IMR-90 (cell line): ENCODE results near the gene FMN1. TPM values are rescaled to one million over a fixed set of nuclear protein-coding genes. Genes with fewer than 3 reads are reported as not detected.

ENCODE experiments used
- ATAC-seq: fragments of 200-7000 bp; cut with Tn5 transposase; 2 replicates; pipeline ENCODE4 v1.9.1; 2020; ENCODE audit warnings: low read depth, mild to moderate bottlenecking, moderate library complexity
- BruUV-seq: library from RNA; stranded (reverse); fragments of 400-500 nt; replicated peaks from 2 replicates; lab custom pipeline; 2021; lab: Mats Ljungman, UMichigan
- CTCF ChIA-PET: fragments of 300-600 bp; formaldehyde crosslinking; extraction: SDS; loops from one replicate; lab custom pipeline; 2021; ENCODE audit warnings: antibody characterized with exemption; lab: Yijun Ruan, JAX
- POLR2A ChIA-PET: fragments of 300-600 bp; sonication (Branson Sonifier 250); formaldehyde crosslinking; loops from one replicate; lab custom pipeline; 2022; ENCODE audit warnings: antibody characterized with exemption; ENCODE audit not compliant: unreplicated experiment; lab: Charles Lee
- DNase-seq: peaks from one replicate; pipeline ENCODE4 v3.0.0; 2013
- H2AFZ ChIP-seq: replicated peaks from 2 replicates; pipeline ENCODE3; 2013; ENCODE audit warnings: low read length, mild to moderate bottlenecking; ENCODE audit not compliant: poor library complexity
- H2AK5ac ChIP-seq: 2 replicates; pipeline ENCODE4 v1.6.1; 2013; ENCODE audit warnings: low read depth, low read length, inconsistent platforms
- H2AK9ac ChIP-seq: replicated peaks from 2 replicates; pipeline ENCODE3; 2013; ENCODE audit warnings: mild to moderate bottlenecking, low read depth, low read length, moderate library complexity; ENCODE audit not compliant: poor library complexity
- H2BK120ac ChIP-seq: 2 replicates; pipeline ENCODE4 v1.6.1; 2013; ENCODE audit warnings: low read depth, low read length, inconsistent platforms
- H2BK15ac ChIP-seq: 3 replicates; pipeline ENCODE4 v1.6.1; 2013; ENCODE audit warnings: low read depth, low read length, inconsistent platforms
- H2BK20ac ChIP-seq: 2 replicates; pipeline ENCODE4 v1.6.1; 2013; ENCODE audit warnings: low read depth, mild to moderate bottlenecking, inconsistent platforms, low read length, moderate library complexity
- H2BK5ac ChIP-seq: 2 replicates; pipeline ENCODE4 v1.6.1; 2013; ENCODE audit warnings: mild to moderate bottlenecking, low read depth, low read length, inconsistent platforms; ENCODE audit not compliant: poor library complexity, severe bottlenecking
- H3K14ac ChIP-seq: replicated peaks from 2 replicates; pipeline ENCODE4 v1.6.1; 2013; ENCODE audit warnings: low read depth, low read length, inconsistent platforms
- H3K18ac ChIP-seq: 2 replicates; pipeline ENCODE4 v1.6.1; 2013; ENCODE audit warnings: low read depth, low read length, control low read depth
- H3K23ac ChIP-seq: 2 replicates; pipeline ENCODE4 v1.6.1; 2013; ENCODE audit warnings: low read depth, low read length, inconsistent platforms
- H3K27ac ChIP-seq: 2 replicates; pipeline ENCODE4 v1.5.1; 2013; ENCODE audit warnings: mild to moderate bottlenecking, control low read depth, low read length; ENCODE audit not compliant: insufficient read depth
- H3K27me3 ChIP-seq: 2 replicates; pipeline ENCODE4 v1.6.1; 2013; ENCODE audit warnings: low read length; ENCODE audit not compliant: control insufficient read depth, insufficient read depth
- H3K36me3 ChIP-seq: 2 replicates; pipeline ENCODE4 v1.6.1; 2013; ENCODE audit warnings: low read length, mixed read lengths; ENCODE audit not compliant: control insufficient read depth, insufficient read depth
- H3K4ac ChIP-seq: 2 replicates; pipeline ENCODE4 v1.6.1; 2013; ENCODE audit warnings: low read depth, low read length, inconsistent platforms
- H3K4me1 ChIP-seq: 2 replicates; pipeline ENCODE4 v1.6.1; 2013; ENCODE audit warnings: low read length, mixed read lengths; ENCODE audit not compliant: control insufficient read depth, insufficient read depth
- H3K4me2 ChIP-seq: 2 replicates; pipeline ENCODE4 v1.6.1; 2013; ENCODE audit warnings: low read depth, mild to moderate bottlenecking, control low read depth, low read length, moderate library complexity
- H3K4me3 ChIP-seq: 2 replicates; pipeline ENCODE4 v1.5.1; 2013; ENCODE audit warnings: low read depth, mild to moderate bottlenecking, control low read depth, low read length, moderate library complexity; ENCODE audit not compliant: insufficient read depth
- H3K56ac ChIP-seq: 2 replicates; pipeline ENCODE4 v1.6.1; 2013; ENCODE audit warnings: low read length, inconsistent platforms; ENCODE audit not compliant: insufficient read depth; ENCODE audit errors: extremely low read depth
- H3K79me1 ChIP-seq, 2 experiments: 2 replicates each; pipeline ENCODE4 v1.6.1; 2013; ENCODE audit warnings: low read length in 2 of 2, inconsistent platforms in 1 of 2, low read depth in 1 of 2
- H3K9ac ChIP-seq: 2 replicates; pipeline ENCODE4 v1.6.1; 2013; ENCODE audit warnings: low read depth, low read length, control low read depth
- H3K9me1 ChIP-seq: 2 replicates; pipeline ENCODE4 v1.6.1; 2013; ENCODE audit warnings: low read length, inconsistent platforms; ENCODE audit not compliant: insufficient read depth
- H3K9me3 ChIP-seq: 2 replicates; pipeline ENCODE4 v1.6.1; 2013; ENCODE audit warnings: low read length; ENCODE audit not compliant: control insufficient read depth, insufficient read depth
- H4K20me1 ChIP-seq: 2 replicates; pipeline ENCODE4 v1.6.1; 2013; ENCODE audit warnings: low read length, inconsistent platforms; ENCODE audit not compliant: insufficient read depth
- H4K5ac ChIP-seq: 2 replicates; pipeline ENCODE4 v1.6.1; 2013; ENCODE audit warnings: mild to moderate bottlenecking, low read depth, low read length, control low read depth
- H4K8ac ChIP-seq, 2 experiments: 2 replicates each; pipeline ENCODE4 v1.6.1; 2013; ENCODE audit warnings: low read depth in 2 of 2, low read length in 2 of 2, control low read depth in 1 of 2, inconsistent platforms in 1 of 2
- H4K91ac ChIP-seq: 2 replicates; pipeline ENCODE4 v1.6.1; 2013; ENCODE audit warnings: low read depth, low read length, inconsistent platforms; ENCODE audit not compliant: insufficient read depth
- BHLHE40 ChIP-seq: fragments of 150-350 bp; IDR thresholded peaks from 2 replicates; pipeline ENCODE4 v1.6.1; 2016; ENCODE audit warnings: mild to moderate bottlenecking, low read depth, low read length
- CEBPB ChIP-seq: IDR thresholded peaks from 2 replicates; pipeline ENCODE4 v1.6.1; 2012; ENCODE audit warnings: low read depth, low read length, improper control_type of control experiment
- CHD1 ChIP-seq: IDR thresholded peaks from 2 replicates; pipeline ENCODE4 v1.6.1; 2012; ENCODE audit warnings: low read depth, low read length, improper control_type of control experiment
- CTCF ChIP-seq: conservative IDR thresholded peaks from 2 replicates; pipeline ENCODE4 v1.5.1; 2012; ENCODE audit warnings: mild to moderate bottlenecking, low read depth, low read length, improper control_type of control experiment
- FOS ChIP-seq: fragments of 150-350 bp; IDR thresholded peaks from 2 replicates; pipeline ENCODE4 v1.6.1; 2016; ENCODE audit warnings: low read depth, low read length
- MAFK ChIP-seq: IDR thresholded peaks from 2 replicates; pipeline ENCODE4 v1.6.1; 2012; ENCODE audit warnings: low read depth, low read length, improper control_type of control experiment
- MAZ ChIP-seq: IDR thresholded peaks from 2 replicates; pipeline ENCODE4 v1.6.1; 2012; ENCODE audit warnings: low read depth, mild to moderate bottlenecking, low read length, improper control_type of control experiment, moderate library complexity, borderline replicate concordance
- NFE2L2 ChIP-seq: fragments of 150-350 bp; IDR thresholded peaks from 2 replicates; pipeline ENCODE4 v1.6.1; 2016; ENCODE audit warnings: low read depth, mild to moderate bottlenecking, low read length
- POLR2A ChIP-seq: IDR thresholded peaks from 2 replicates; pipeline ENCODE4 v1.6.1; 2012; ENCODE audit warnings: mild to moderate bottlenecking, low read depth, low read length
- RAD21 ChIP-seq: IDR thresholded peaks from 2 replicates; pipeline ENCODE4 v1.6.1; 2012; ENCODE audit warnings: low read length, improper control_type of control experiment
- RCOR1 ChIP-seq: IDR thresholded peaks from 2 replicates; pipeline ENCODE4 v1.6.1; 2012; ENCODE audit warnings: mild to moderate bottlenecking, low read length, improper control_type of control experiment; ENCODE audit not compliant: insufficient replicate concordance
- RFX5 ChIP-seq: IDR thresholded peaks from 2 replicates; pipeline ENCODE4 v1.8.0; 2012; ENCODE audit warnings: low read depth, mild to moderate bottlenecking, low read length, moderate library complexity
- SMC3 ChIP-seq: fragments of 150-350 bp; IDR thresholded peaks from 2 replicates; pipeline ENCODE4 v1.6.1; 2016; ENCODE audit warnings: low read depth, mild to moderate bottlenecking, antibody characterized with exemption, low read length, moderate library complexity
- WGBS, 2 experiments: methylation state at CpG; one replicate each; pipeline versions ENCODE4 v1.1.5 to v1.1.7; 2013; ENCODE audit warnings: missing lambda C conversion rate in 2 of 2; ENCODE audit not compliant: insufficient read length in 1 of 2; ENCODE audit errors: extremely low coverage in 2 of 2; 5-methylcytosine and 5-hydroxymethylcytosine counted together
- dilution Hi-C: fragments of 300-500 bp; cut with HindIII; formaldehyde crosslinking; loops from one replicate; pipeline ENCODE4 v1.14.3; 2018; ENCODE audit warnings: low sequenced_read_pairs; ENCODE audit not compliant: unreplicated experiment
- in situ Hi-C: fragments of 300-500 bp; cut with MboI; formaldehyde crosslinking; loops from 3 replicates; pipeline ENCODE4 v1.14.3; 2019; ENCODE audit warnings: low sequenced_read_pairs, inconsistent platforms, mixed read lengths
- intact Hi-C: fragments of 100-400 bp; cut with micrococcal nuclease; formaldehyde crosslinking; loops from 2 replicates; pipeline ENCODE4 v1.10.0; 2022
- polyA plus RNA-seq, 3 experiments: library from polyadenylated mRNA; depleted of rRNA; stranded (reverse); fragments of >200 nt; gene quantifications; 2 replicates each; pipeline ENCODE4 v1.2.3, GENCODE V29; 2012; ENCODE audit warnings: low replicate concordance in 1 of 3
- total RNA-seq: library from RNA; depleted of rRNA; stranded (reverse); fragments of >200 nt; gene quantifications from 2 replicates; pipeline ENCODE4 v1.2.3, GENCODE V29; 2012
- TF ChIP-seq, protein P1 (sequence below): fragments of 150-350 bp; IDR thresholded peaks from 2 replicates; pipeline ENCODE4 v1.6.1; 2016; ENCODE audit warnings: low read depth, mild to moderate bottlenecking, low read length, moderate library complexity, borderline replicate concordance

Gene FMN1
- total and polyA plus RNA-seq, 2 of the 4 experiments (the other 2 are of a cell fraction), result 7.3 to 17.6 TPM

DNA sequence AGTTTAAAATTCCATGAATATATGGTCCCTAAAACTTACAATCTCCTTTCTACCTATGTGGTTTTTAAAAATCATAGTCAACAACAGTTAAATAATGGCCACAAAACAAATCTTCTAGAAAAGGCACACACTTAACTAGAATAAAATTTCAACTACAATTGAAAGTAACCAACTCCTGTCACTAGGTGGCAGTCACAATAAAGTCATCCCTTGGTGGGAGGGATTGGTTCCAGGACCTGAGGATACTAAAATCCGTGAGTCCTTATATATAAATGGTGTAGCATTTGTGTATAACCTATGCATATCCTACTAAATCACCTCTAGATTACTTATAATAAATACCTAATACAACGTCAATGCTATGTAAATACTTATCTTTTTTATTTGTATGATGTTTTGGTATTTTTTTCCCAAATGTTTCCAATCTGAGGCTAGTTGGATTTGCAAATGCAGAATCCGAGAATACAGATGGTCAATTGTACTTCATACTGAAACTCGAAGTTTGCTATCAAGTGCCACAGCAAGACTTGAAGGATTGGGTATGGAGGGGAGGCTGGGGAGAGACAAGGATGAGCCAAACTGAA is 172.6 kb downstream of the FMN1 start:
- ATAC-seq, result peak; percentile 77
- TF ChIP-seq CEBPB, result no peak
- no peak for TF ChIP-seq POLR2A
- no peak for TF ChIP-seq BHLHE40
- TF ChIP-seq RFX5, result no peak
- peak; percentile 64 for TF ChIP-seq SMC3
- no peak for TF ChIP-seq NFE2L2
- TF ChIP-seq RAD21, result peak; percentile 75
- TF ChIP-seq, protein P1, sequence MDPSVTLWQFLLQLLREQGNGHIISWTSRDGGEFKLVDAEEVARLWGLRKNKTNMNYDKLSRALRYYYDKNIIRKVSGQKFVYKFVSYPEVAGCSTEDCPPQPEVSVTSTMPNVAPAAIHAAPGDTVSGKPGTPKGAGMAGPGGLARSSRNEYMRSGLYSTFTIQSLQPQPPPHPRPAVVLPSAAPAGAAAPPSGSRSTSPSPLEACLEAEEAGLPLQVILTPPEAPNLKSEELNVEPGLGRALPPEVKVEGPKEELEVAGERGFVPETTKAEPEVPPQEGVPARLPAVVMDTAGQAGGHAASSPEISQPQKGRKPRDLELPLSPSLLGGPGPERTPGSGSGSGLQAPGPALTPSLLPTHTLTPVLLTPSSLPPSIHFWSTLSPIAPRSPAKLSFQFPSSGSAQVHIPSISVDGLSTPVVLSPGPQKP, result no peak
- TF ChIP-seq RCOR1, result no peak
- TF ChIP-seq MAZ, result no peak
- TF ChIP-seq CHD1, result no peak
- TF ChIP-seq CTCF, result peak; percentile 66
- no peak for TF ChIP-seq MAFK
- TF ChIP-seq FOS, result no peak

More for the DNA sequence above, 172.6 kb downstream of the FMN1 start:
- H3K9ac ChIP-seq, result 0 out of 2 replicates have a peak overlapping the region, but pooled peaks have one; percentile 48
- H3K9me1 ChIP-seq, result no peaks in the 10 kb centered on the region
- H2BK5ac ChIP-seq, result peak overlapping the region; percentile 65
- peak overlapping the region; percentile 55; the same call in 1 of the 2 replicates for H3K27ac ChIP-seq
- H2BK120ac ChIP-seq, result 0 out of 2 replicates have a peak overlapping the region, but pooled peaks have one; percentile 56
- peak overlapping the region; percentile 52; the same call in 1 of the 2 replicates for H3K4me2 ChIP-seq
- H3K18ac ChIP-seq, result peak overlapping the region; percentile 48; the same call in 1 of the 2 replicates
- in situ Hi-C loops, result no loop called here
- 17% methylated on average over 1 of the region's 4 CpGs; no CpG with 5 or more reads in 1 of the 2 experiments for WGBS, 2 experiments
- peaks cover 9 to 50% of the 10 kb centered on the region in 2 experiments; a peak in 3 of 4 replicates for H3K79me1 ChIP-seq
- POLR2A ChIA-PET, result no interaction called here
- H2BK15ac ChIP-seq, result no peak overlapping the region; the same call in 2 of the 3 replicates
- H4K91ac ChIP-seq, result 0 out of 2 replicates have a peak overlapping the region, but pooled peaks have one; percentile 43
- dilution Hi-C loops, result no loop called here
- H3K4ac ChIP-seq, result no peak overlapping the region; the same call in 1 of the 2 replicates
- intact Hi-C loops, result loop anchor here (1.0 to 5.0 kb wide), 2 partner anchors 65 to 110 kb away; no protein-coding TSS in a partner anchor
- H3K56ac ChIP-seq, result no peak overlapping the region
- peak; percentile 75 for DNase-seq
- peaks cover 12% of the 10 kb centered on the region for H3K4me1 ChIP-seq
- no peak overlapping the region for H2AK9ac ChIP-seq
- H3K9me3 ChIP-seq, result no peaks in the 10 kb centered on the region
- H2AK5ac ChIP-seq, result peak overlapping the region; percentile 70; the same call in 1 of the 2 replicates
- peaks cover 45% of the 10 kb centered on the region; the same call in 1 of the 2 replicates for H4K20me1 ChIP-seq
- H3K27me3 ChIP-seq, result no peaks in the 10 kb centered on the region
- BruUV-seq, result no TSS peak
- peak overlapping the region; percentile 45; the same call in 1 of the 2 replicates for H4K5ac ChIP-seq
- no peak overlapping the region for H3K23ac ChIP-seq
- CTCF ChIA-PET, result interaction anchor here (1.7 kb wide), 1 partner anchor 110 kb away, joined by 7 read pairs; no protein-coding TSS in a partner anchor
- no peak overlapping the region for H3K14ac ChIP-seq
- peaks cover 4% of the 10 kb centered on the region; the same call in 1 of the 2 replicates for H3K36me3 ChIP-seq
- no peak overlapping the region for H2AFZ ChIP-seq
- H4K8ac ChIP-seq, result peak overlapping the region in 1 of 2 experiments; percentile 53; a peak in 1 of 4 replicates
- H2BK20ac ChIP-seq, result peak overlapping the region; percentile 16; the same call in 1 of the 2 replicates
- H3K4me3 ChIP-seq, result no peak overlapping the region
